Type B pancreatic cell (in vitro differentiated cells): ENCODE results near the gene STEAP3. TPM values are rescaled to one million over a fixed set of nuclear protein-coding genes. Genes with fewer than 3 reads are reported as not detected.

Experiments
- DNase-seq: peaks from one replicate; pipeline ENCODE4 v3.0.0; 2021; ENCODE audit warnings: mixed read lengths; ENCODE audit not compliant: unreplicated experiment; ENCODE audit errors: extremely low spot score
- H3K27ac Mint-ChIP-seq: 2 replicates; pipeline ENCODE4 v1.8.0; 2021; ENCODE audit warnings: mild to moderate bottlenecking, mixed read lengths
- H3K27me3 Mint-ChIP-seq: 2 replicates; pipeline ENCODE4 v1.8.0; 2021; ENCODE audit warnings: mixed read lengths
- H3K36me3 Mint-ChIP-seq: 2 replicates; pipeline ENCODE4 v1.8.0; 2021; ENCODE audit warnings: mixed read lengths
- H3K4me1 Mint-ChIP-seq: one replicate; pipeline ENCODE4 v1.8.0; 2021; ENCODE audit warnings: mixed read lengths; ENCODE audit not compliant: unreplicated experiment
- H3K4me3 Mint-ChIP-seq: 2 replicates; pipeline ENCODE4 v1.8.0; 2021; ENCODE audit warnings: mild to moderate bottlenecking, mixed read lengths
- H3K9me3 Mint-ChIP-seq: 2 replicates; pipeline ENCODE4 v1.8.0; 2021; ENCODE audit warnings: mixed read lengths
- CTCF ChIP-seq: fragments of 200-600 bp; sonication (generic); conservative IDR thresholded peaks from 2 replicates; pipeline ENCODE4 v1.5.0; 2021; ENCODE audit warnings: antibody characterized with exemption, mild to moderate bottlenecking
- total RNA-seq: library from RNA; stranded (reverse); gene quantifications from 2 replicates; pipeline ENCODE4 v1.2.1, GENCODE V29; 2021; ENCODE audit warnings: low replicate concordance

Gene STEAP3
- total RNA-seq, 1 donor from 2014 or later: 19.0 TPM

- Mint-ChIP-seq H3K27me3 (peaks cover 3% of the 10 kb centered on the region), H3K27ac (no peak overlapping the region), H3K9me3 (no peaks in the 10 kb centered on the region), H3K4me3 (no peak overlapping the region), H3K4me1 (no peaks in the 10 kb centered on the region), H3K36me3 (no peaks in the 10 kb centered on the region)
- TF ChIP-seq CTCF: no peak
- no peak for DNase-seq
These were observed 59.4 kb downstream of the STEAP3 start for GRCh38 chr2:119282996-119283511.

GRCh38 chr2:119283873-119284331, 60.3 kb downstream of the STEAP3 start:
- Mint-ChIP-seq H3K9me3 (no peaks in the 10 kb centered on the region), H3K27ac (no peak overlapping the region), H3K4me1 (no peaks in the 10 kb centered on the region), H3K4me3 (no peak overlapping the region), H3K36me3 (no peaks in the 10 kb centered on the region), H3K27me3 (peaks cover 3% of the 10 kb centered on the region)
- DNase-seq: no peak
- no peak for TF ChIP-seq CTCF

- Mint-ChIP-seq H3K27me3 (peaks cover 3% of the 10 kb centered on the region), H3K4me1 (peaks cover 6% of the 10 kb centered on the region), H3K36me3 (no peaks in the 10 kb centered on the region), H3K27ac (no peak overlapping the region), H3K4me3 (no peak overlapping the region), H3K9me3 (no peaks in the 10 kb centered on the region)
- no peak for TF ChIP-seq CTCF
- no peak for DNase-seq
These were observed 63.0 kb downstream of the STEAP3 start for GRCh38 chr2:119286661-119287060.

- Mint-ChIP-seq H3K27me3 (no peaks in the 10 kb centered on the region), H3K4me3 (no peak overlapping the region), H3K4me1 (peaks cover 14% of the 10 kb centered on the region), H3K36me3 (no peaks in the 10 kb centered on the region), H3K27ac (no peak overlapping the region), H3K9me3 (no peaks in the 10 kb centered on the region)
- TF ChIP-seq CTCF: no peak
- DNase-seq: no peak
These were observed 64.9 kb downstream of the STEAP3 start for GRCh38 chr2:119288576-119288975.

GRCh38 chr2:119289093-119289492, 65.5 kb downstream of the STEAP3 start:
- Mint-ChIP-seq H3K27ac (no peak overlapping the region), H3K9me3 (no peaks in the 10 kb centered on the region), H3K4me3 (no peak overlapping the region), H3K27me3 (no peaks in the 10 kb centered on the region), H3K4me1 (peaks cover 14% of the 10 kb centered on the region), H3K36me3 (no peaks in the 10 kb centered on the region)
- DNase-seq: no peak
- no peak for TF ChIP-seq CTCF

GRCh38 chr2:119289642-119290041, 66.0 kb downstream of the STEAP3 start:
- H3K9me3 Mint-ChIP-seq: no peaks in the 10 kb centered on the region
- H3K27ac Mint-ChIP-seq: no peak overlapping the region
- TF ChIP-seq CTCF: no peak
- no peak for DNase-seq
- no peaks in the 10 kb centered on the region for H3K27me3 Mint-ChIP-seq
- no peak overlapping the region for H3K4me3 Mint-ChIP-seq
- no peaks in the 10 kb centered on the region for H3K36me3 Mint-ChIP-seq
- H3K4me1 Mint-ChIP-seq: peaks cover 14% of the 10 kb centered on the region
